ENCODE results near the gene LCP2. TPM values are rescaled to one million over a fixed set of nuclear protein-coding genes. Genes with fewer than 3 reads are reported as not detected.

The LCP2 gene
- total and polyA plus RNA-seq, 7 experiments from 2014 or later = 189 to 414 (median 295) TPM

- ATAC-seq (no peak), DNase-seq (no peak)
- POLR2A ChIA-PET = interaction anchor here (0.8 to 1.0 kb wide), 2 partner anchors 10 kb away, joined by 4 read pairs; no protein-coding TSS in a partner anchor
- no peaks in the 10 kb centered on the region for H3K27me3 Mint-ChIP-seq
- H3K9me3 Mint-ChIP-seq = peaks cover 0 to 2% (median 0%) of the 10 kb centered on the region in 11 donors
- peaks cover 35 to 92% (median 82%) of the 10 kb centered on the region in 5 donors for H3K36me3 Mint-ChIP-seq
- Histone ChIP-seq H3K4me3 (ENCODE audit: low read length) (no peak overlapping the region), H3K4me1 (ENCODE audit: control insufficient read depth in 2 of 2, insufficient read depth in 2 of 2, low read length in 2 of 2) (peaks cover 33 to 43% of the 10 kb centered on the region in 2 donors), H3K27ac (ENCODE audit: low read depth, low read length) (no peak overlapping the region), H3K27me3 (ENCODE audit: control insufficient read depth in 2 of 2, insufficient read depth in 2 of 2, low read length in 2 of 2) (no peaks in the 10 kb centered on the region), H3K9me3 (ENCODE audit: control insufficient read depth in 2 of 3, low read length in 3 of 3) (no peaks in the 10 kb centered on the region), H3K36me3 (ENCODE audit: control insufficient read depth in 2 of 3, insufficient read depth in 3 of 3, low read length in 3 of 3) (peaks cover 65 to 98% (median 90%) of the 10 kb centered on the region in 3 experiments)
- peak overlapping the region in 2 of 10 donors; percentile 48 to 51 for H3K4me3 Mint-ChIP-seq
- H3K4me1 Mint-ChIP-seq = peaks cover 34 to 85% (median 79%) of the 10 kb centered on the region in 7 donors
- peak overlapping the region; percentile 51 to 97 (median 76) for H3K27ac Mint-ChIP-seq
- CTCF ChIA-PET = interaction anchor here (0.7 to 1.2 kb wide), 2 partner anchors 10 to 47 kb away, joined by 3 to 4 read pairs; no protein-coding TSS in a partner anchor
- intact Hi-C loops (cut with micrococcal nuclease) = no loop called here
Measured at GRCh38 chr5:170256571-170256970, 41.0 kb downstream of the LCP2 start.

- ATAC-seq (peak; percentile 95), DNase-seq (peak in 8 of 9 donors; percentile 41 to 76 (median 56))
- peaks cover 29 to 93% (median 84%) of the 10 kb centered on the region in 5 donors for H3K36me3 Mint-ChIP-seq
- no peak overlapping the region for H3K4me3 ChIP-seq (ENCODE audit: low read length)
- H3K4me1 Mint-ChIP-seq = peaks cover 20 to 68% (median 64%) of the 10 kb centered on the region in 7 donors
- H3K4me1 ChIP-seq (ENCODE audit: control insufficient read depth in 2 of 2, insufficient read depth in 2 of 2, low read length in 2 of 2) = peaks cover 19 to 21% of the 10 kb centered on the region in 2 donors
- intact Hi-C loops (cut with micrococcal nuclease) = loop anchor here (1.0 to 2.0 kb wide), 4 partner anchors 8 to 43 kb away; partner anchors contain the start of gene LCP2 (in 1 of the 2)
- peak overlapping the region; percentile 28 to 97 (median 75) for H3K27ac Mint-ChIP-seq
- peaks cover 58 to 98% (median 89%) of the 10 kb centered on the region in 3 experiments for H3K36me3 ChIP-seq (ENCODE audit: control insufficient read depth in 2 of 3, insufficient read depth in 3 of 3, low read length in 3 of 3)
- peak overlapping the region; percentile 53 for H3K27ac ChIP-seq (ENCODE audit: low read depth, low read length)
- H3K9me3 ChIP-seq (ENCODE audit: control insufficient read depth in 2 of 3, low read length in 3 of 3) = no peaks in the 10 kb centered on the region
- H3K9me3 Mint-ChIP-seq = peaks cover 0 to 1% (median 0%) of the 10 kb centered on the region in 11 donors
- no peaks in the 10 kb centered on the region for H3K27me3 ChIP-seq (ENCODE audit: control insufficient read depth in 2 of 2, insufficient read depth in 2 of 2, low read length in 2 of 2)
- ChIA-PET CTCF (interaction anchor here (0.6 to 1.0 kb wide), 2 partner anchors 54 to 85 kb away, joined by 3 read pairs; no protein-coding TSS in a partner anchor), POLR2A (interaction anchor here (1.1 kb wide), 1 partner anchor 13 kb away, joined by 3 read pairs; no protein-coding TSS in a partner anchor)
- peak overlapping the region in 8 of 10 donors; percentile 5 to 61 (median 40) for H3K4me3 Mint-ChIP-seq
- no peaks in the 10 kb centered on the region for H3K27me3 Mint-ChIP-seq
Measured at GRCh38 chr5:170254056-170254455, 43.5 kb downstream of the LCP2 start.

DNA sequence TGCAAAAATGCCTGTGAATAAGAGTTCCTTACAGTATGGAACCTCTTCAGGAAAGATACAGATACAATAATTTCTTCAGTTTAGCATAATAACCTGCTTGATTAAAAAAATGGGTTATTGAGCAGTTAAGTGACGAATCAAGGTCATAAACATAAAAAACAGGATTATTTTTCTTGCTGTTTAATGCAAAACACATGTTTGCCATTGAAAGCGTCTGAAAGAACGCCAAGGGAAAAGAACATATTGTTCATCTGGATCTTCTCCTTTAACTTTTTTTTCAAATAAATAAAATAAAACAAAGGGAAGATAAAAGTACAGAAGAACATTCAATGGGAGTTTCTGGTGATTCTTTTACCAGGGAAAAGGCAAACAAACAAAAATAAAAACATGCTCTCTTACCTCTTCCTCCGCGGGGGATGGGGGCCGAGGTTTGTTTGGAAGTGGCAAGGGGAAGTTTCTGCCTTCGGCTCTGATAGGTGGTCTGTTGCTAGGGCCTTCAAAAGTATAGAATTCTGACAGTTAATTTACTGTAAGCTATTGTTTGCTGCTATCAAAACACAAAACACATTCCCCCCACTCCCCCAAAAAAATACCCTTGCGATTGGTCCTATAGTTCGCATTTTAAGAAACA is 44.7 kb downstream of the LCP2 start:
- Mint-ChIP-seq H3K27me3 (no peaks in the 10 kb centered on the region), H3K36me3 (peaks cover 32 to 92% (median 84%) of the 10 kb centered on the region in 5 donors)

GRCh38 chr5:170252109-170252508 is 45.5 kb downstream of the LCP2 start:
- CTCF ChIA-PET = interaction anchor here (1.0 to 1.9 kb wide), 2 partner anchors 15 to 87 kb away, joined by 4 to 7 read pairs; no protein-coding TSS in a partner anchor
- intact Hi-C loops (cut with micrococcal nuclease) = no loop called here
- no peak for ATAC-seq
- peaks cover 54 to 98% (median 85%) of the 10 kb centered on the region in 3 experiments for H3K36me3 ChIP-seq (ENCODE audit: control insufficient read depth in 2 of 3, insufficient read depth in 3 of 3, low read length in 3 of 3)
- DNase-seq = no peak
- no peak overlapping the region for H3K27ac ChIP-seq (ENCODE audit: low read depth, low read length)
- peaks cover 19 to 21% of the 10 kb centered on the region in 2 donors for H3K4me1 ChIP-seq (ENCODE audit: control insufficient read depth in 2 of 2, insufficient read depth in 2 of 2, low read length in 2 of 2)
- peaks cover 33 to 92% (median 84%) of the 10 kb centered on the region in 5 donors for H3K36me3 Mint-ChIP-seq
- H3K9me3 Mint-ChIP-seq = peaks cover 0 to 2% (median 0%) of the 10 kb centered on the region in 11 donors
- H3K27me3 ChIP-seq (ENCODE audit: control insufficient read depth in 2 of 2, insufficient read depth in 2 of 2, low read length in 2 of 2) = no peaks in the 10 kb centered on the region
- H3K4me3 ChIP-seq (ENCODE audit: low read length) = no peak overlapping the region
- H3K9me3 ChIP-seq (ENCODE audit: control insufficient read depth in 2 of 3, low read length in 3 of 3) = no peaks in the 10 kb centered on the region
- H3K27ac Mint-ChIP-seq = peak overlapping the region in 4 of 9 donors; percentile 21 to 72 (median 68)
- no peaks in the 10 kb centered on the region for H3K27me3 Mint-ChIP-seq
- H3K4me3 Mint-ChIP-seq = no peak overlapping the region
- peaks cover 18 to 53% (median 45%) of the 10 kb centered on the region in 7 donors for H3K4me1 Mint-ChIP-seq
- POLR2A ChIA-PET = interaction anchor here (0.7 to 1.6 kb wide), 2 partner anchors 12 to 82 kb away, joined by 3 to 6 read pairs; no protein-coding TSS in a partner anchor

More for the DNA sequence above, 44.7 kb downstream of the LCP2 start:
- H3K27me3 ChIP-seq (ENCODE audit: control insufficient read depth in 2 of 2, insufficient read depth in 2 of 2, low read length in 2 of 2) = no peaks in the 10 kb centered on the region
- DNase-seq (no peak), ATAC-seq (no peak)
- peaks cover 0 to 2% (median 0%) of the 10 kb centered on the region in 11 donors for H3K9me3 Mint-ChIP-seq
- ChIA-PET CTCF (interaction anchor here (1.9 kb wide), 1 partner anchor 86 kb away, joined by 7 read pairs; no protein-coding TSS in a partner anchor), POLR2A (interaction anchor here (0.7 to 1.6 kb wide), 3 partner anchors 9 to 82 kb away, joined by 3 to 6 read pairs (median 4); no protein-coding TSS in a partner anchor)
- H3K27ac ChIP-seq (ENCODE audit: low read depth, low read length) = peak overlapping the region; percentile 23
- peak overlapping the region in 4 of 9 donors; percentile 39 to 97 (median 86) for H3K27ac Mint-ChIP-seq
- intact Hi-C loops (cut with micrococcal nuclease) = no loop called here
- no peak overlapping the region for H3K4me3 ChIP-seq (ENCODE audit: low read length)
- H3K4me1 ChIP-seq (ENCODE audit: control insufficient read depth in 2 of 2, insufficient read depth in 2 of 2, low read length in 2 of 2) = peaks cover 19 to 21% of the 10 kb centered on the region in 2 donors
- H3K4me1 Mint-ChIP-seq = peaks cover 19 to 58% (median 53%) of the 10 kb centered on the region in 7 donors
- no peaks in the 10 kb centered on the region for H3K9me3 ChIP-seq (ENCODE audit: control insufficient read depth in 2 of 3, low read length in 3 of 3)
- H3K36me3 ChIP-seq (ENCODE audit: control insufficient read depth in 2 of 3, insufficient read depth in 3 of 3, low read length in 3 of 3) = peaks cover 54 to 98% (median 86%) of the 10 kb centered on the region in 3 experiments
- H3K4me3 Mint-ChIP-seq = no peak overlapping the region

DNA sequence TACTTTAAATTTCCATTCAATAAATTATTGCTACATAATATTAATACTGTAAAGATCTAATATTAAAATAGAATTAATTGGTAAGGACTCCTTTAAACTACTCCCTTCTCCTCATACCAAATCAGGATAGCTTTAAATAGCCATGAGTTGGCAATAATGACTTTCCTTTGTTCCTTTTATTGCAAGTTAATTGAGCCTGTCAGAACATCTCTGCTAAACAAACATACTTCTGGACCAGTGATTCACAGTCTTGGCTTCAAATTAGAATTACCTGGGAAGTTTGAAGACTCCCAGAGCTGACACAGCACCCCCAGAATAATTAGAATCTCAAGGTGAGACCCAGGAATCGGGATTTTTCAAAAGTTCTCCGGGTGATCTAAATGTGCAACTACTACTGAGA is 46.1 kb downstream of the LCP2 start:
- Histone ChIP-seq H3K9me3 (ENCODE audit: control insufficient read depth in 2 of 3, low read length in 3 of 3) (no peaks in the 10 kb centered on the region), H3K36me3 (ENCODE audit: control insufficient read depth in 2 of 3, insufficient read depth in 3 of 3, low read length in 3 of 3) (peaks cover 54 to 98% (median 86%) of the 10 kb centered on the region in 3 experiments), H3K4me1 (ENCODE audit: control insufficient read depth in 2 of 2, insufficient read depth in 2 of 2, low read length in 2 of 2) (peaks cover 19 to 21% of the 10 kb centered on the region in 2 donors), H3K27ac (ENCODE audit: low read depth, low read length) (no peak overlapping the region), H3K4me3 (ENCODE audit: low read length) (no peak overlapping the region), H3K27me3 (ENCODE audit: control insufficient read depth in 2 of 2, insufficient read depth in 2 of 2, low read length in 2 of 2) (no peaks in the 10 kb centered on the region)
- H3K9me3 Mint-ChIP-seq = peaks cover 0 to 4% (median 0%) of the 10 kb centered on the region in 11 donors
- peaks cover 14 to 48% (median 39%) of the 10 kb centered on the region in 7 donors for H3K4me1 Mint-ChIP-seq
- intact Hi-C loops (cut with micrococcal nuclease) = no loop called here
- H3K27ac Mint-ChIP-seq = peak overlapping the region in 3 of 9 donors; percentile 29 to 66 (median 58)
- H3K4me3 Mint-ChIP-seq = no peak overlapping the region
- ATAC-seq (no peak), DNase-seq (no peak)
- H3K36me3 Mint-ChIP-seq = peaks cover 35 to 90% (median 84%) of the 10 kb centered on the region in 5 donors
- ChIA-PET CTCF (interaction anchor here (1.0 to 1.9 kb wide), 3 partner anchors 15 to 87 kb away, joined by 3 to 7 read pairs (median 4); no protein-coding TSS in a partner anchor), POLR2A (no interaction called here)
- H3K27me3 Mint-ChIP-seq = no peaks in the 10 kb centered on the region

- no peaks in the 10 kb centered on the region for H3K27me3 ChIP-seq (ENCODE audit: control insufficient read depth in 2 of 2, insufficient read depth in 2 of 2, low read length in 2 of 2)
- Mint-ChIP-seq H3K4me1 (peaks cover 14 to 42% (median 34%) of the 10 kb centered on the region in 7 donors), H3K27ac (peak overlapping the region in 4 of 9 donors; percentile 14 to 66 (median 42)), H3K4me3 (no peak overlapping the region), H3K36me3 (peaks cover 34 to 90% (median 84%) of the 10 kb centered on the region in 5 donors), H3K27me3 (no peaks in the 10 kb centered on the region), H3K9me3 (peaks cover 0 to 8% (median 1%) of the 10 kb centered on the region in 11 donors)
- no peak for ATAC-seq
- CTCF ChIA-PET = interaction anchor here (1.1 kb wide), 1 partner anchor 25 kb away, joined by 3 read pairs; no protein-coding TSS in a partner anchor
- no peak overlapping the region for H3K4me3 ChIP-seq (ENCODE audit: low read length)
- H3K36me3 ChIP-seq (ENCODE audit: control insufficient read depth in 2 of 3, insufficient read depth in 3 of 3, low read length in 3 of 3) = peaks cover 51 to 97% (median 84%) of the 10 kb centered on the region in 3 experiments
- intact Hi-C loops (cut with micrococcal nuclease) = no loop called here
- no peak for DNase-seq
- no peak overlapping the region for H3K27ac ChIP-seq (ENCODE audit: low read depth, low read length)
- H3K4me1 ChIP-seq (ENCODE audit: control insufficient read depth in 2 of 2, insufficient read depth in 2 of 2, low read length in 2 of 2) = peaks cover 19 to 21% of the 10 kb centered on the region in 2 donors
- H3K9me3 ChIP-seq (ENCODE audit: control insufficient read depth in 2 of 3, low read length in 3 of 3) = no peaks in the 10 kb centered on the region
- POLR2A ChIA-PET = no interaction called here
Measured at GRCh38 chr5:170250810-170251317, 46.7 kb downstream of the LCP2 start.
